Inflammatory macrophage treated with lipopolysaccharide for 1 hour (primary cell): ENCODE results near the gene IER3.
"Not testable (repeated sequence)": the region's sequence is repeated elsewhere in the genome, so short reads cannot be mapped to it uniquely, and the experiment has no call there.

Experiments
- DNase-seq, 2 donors: peaks; one replicate each; pipeline ENCODE4 v3.0.0-alpha.2; 2020 to 2022

IER3 gene

GRCh38 chr6:30767944-30768301 lies 23.6 kb upstream of the IER3 start:
- DNase-seq: no peak

GRCh38 chr6:30767158-30767943 lies 23.0 kb upstream of the IER3 start:
- no peak for DNase-seq

GRCh38 chr6:30766461-30767157 lies 22.3 kb upstream of the IER3 start:
- no peak for DNase-seq

- not testable (repeated sequence) for DNase-seq
Measured at GRCh38 chr6:30765495-30765894, 21.1 kb upstream of the IER3 start.

GRCh38 chr6:30764490-30765043 lies 20.2 kb upstream of the IER3 start:
- not testable (repeated sequence) for DNase-seq

- no peak for DNase-seq
Measured at GRCh38 chr6:30763618-30764489, 19.5 kb upstream of the IER3 start.

GRCh38 chr6:30763155-30763617 lies 18.8 kb upstream of the IER3 start:
- no peak for DNase-seq

- DNase-seq: no peak
Measured at GRCh38 chr6:30761791-30762429, 17.6 kb upstream of the IER3 start.

- DNase-seq: peak in 1 of 2 donors; percentile 24
Measured at GRCh38 chr6:30760549-30760948, 16.2 kb upstream of the IER3 start.

GRCh38 chr6:30759575-30760239 lies 15.4 kb upstream of the IER3 start:
- no peak for DNase-seq

GRCh38 chr6:30757261-30757904 lies 13.0 kb upstream of the IER3 start:
- DNase-seq: no peak

GRCh38 chr6:30756405-30757003 lies 12.2 kb upstream of the IER3 start:
- DNase-seq: not testable (repeated sequence)

- DNase-seq: no peak
Measured at GRCh38 chr6:30754631-30755030, 10.3 kb upstream of the IER3 start.

- peak; percentile 93 to 97 for DNase-seq
Measured at GRCh38 chr6:30752157-30752927, 8.0 kb upstream of the IER3 start.

- DNase-seq: peak in 1 of 2 donors; percentile 24
Measured at GRCh38 chr6:30750379-30750668, 6.0 kb upstream of the IER3 start.

GRCh38 chr6:30749554-30750378 lies 5.4 kb upstream of the IER3 start:
- no peak for DNase-seq

- DNase-seq: no peak
Measured at GRCh38 chr6:30748851-30749540, 4.6 kb upstream of the IER3 start.

GRCh38 chr6:30747902-30748769 lies 3.8 kb upstream of the IER3 start:
- DNase-seq: no peak
